ENCODE results near the gene MMP24OS.

Gene MMP24OS

GRCh38 chr20:35286899-35287508 is 9.1 kb upstream of the MMP24OS start:
- no peak overlapping the region for H2AFZ ChIP-seq (ENCODE audit: low read depth)
- H3K4me3 ChIP-seq (IDR thresholded peaks at IDR 0.05; ENCODE audit: insufficient read depth, low read depth, low read length), result no peak overlapping the region
- no peak overlapping the region for H3K27ac ChIP-seq

GRCh38 chr20:35286077-35286898 is 8.4 kb upstream of the MMP24OS start:
- H3K4me1 ChIP-seq (ENCODE audit: low read depth, poor library complexity, severe bottlenecking), result peaks cover 16% of the 10 kb centered on the region
- no peak overlapping the region for H3K27ac ChIP-seq
- no peak overlapping the region for H3K4me2 ChIP-seq
- no peak for TF ChIP-seq CTCF (conservative IDR thresholded peaks at IDR 0.05; ENCODE audit: low read depth, low read length)
- H3K79me2 ChIP-seq (ENCODE audit: insufficient read depth, low read depth), result peaks cover 33% of the 10 kb centered on the region
- H3K9ac ChIP-seq, result no peak overlapping the region
- peaks cover 8% of the 10 kb centered on the region; the same call in 1 of the 2 replicates for H3K27me3 ChIP-seq (ENCODE audit: insufficient read depth, low read depth)
- peaks cover 5% of the 10 kb centered on the region; the same call in 1 of the 2 replicates for H3K36me3 ChIP-seq (ENCODE audit: insufficient read depth)
- H2AFZ ChIP-seq (ENCODE audit: low read depth), result no peak overlapping the region; the same call in 1 of the 2 replicates
- H3K4me3 ChIP-seq (IDR thresholded peaks at IDR 0.05; ENCODE audit: insufficient read depth, low read depth, low read length), result no peak overlapping the region
- H4K20me1 ChIP-seq (ENCODE audit: insufficient read depth), result no peaks in the 10 kb centered on the region

More at GRCh38 chr20:35286899-35287508, 9.1 kb upstream of the MMP24OS start:
- H3K36me3 ChIP-seq (ENCODE audit: insufficient read depth), result peaks cover 5% of the 10 kb centered on the region; the same call in 1 of the 2 replicates
- peaks cover 28% of the 10 kb centered on the region for H3K79me2 ChIP-seq (ENCODE audit: insufficient read depth, low read depth)
- H4K20me1 ChIP-seq (ENCODE audit: insufficient read depth), result no peaks in the 10 kb centered on the region
- no peak for TF ChIP-seq CTCF (conservative IDR thresholded peaks at IDR 0.05; ENCODE audit: low read depth, low read length)
- peaks cover 8% of the 10 kb centered on the region; the same call in 1 of the 2 replicates for H3K27me3 ChIP-seq (ENCODE audit: insufficient read depth, low read depth)
- H3K9ac ChIP-seq, result no peak overlapping the region
- H3K4me1 ChIP-seq (ENCODE audit: low read depth, poor library complexity, severe bottlenecking), result peaks cover 16% of the 10 kb centered on the region
- H3K4me2 ChIP-seq, result no peak overlapping the region

- Histone ChIP-seq H3K9ac (no peak overlapping the region), H3K79me2 (ENCODE audit: insufficient read depth, low read depth) (peaks cover 33% of the 10 kb centered on the region), H3K4me1 (ENCODE audit: low read depth, poor library complexity, severe bottlenecking) (peaks cover 16% of the 10 kb centered on the region), H3K4me3 (IDR thresholded peaks at IDR 0.05; ENCODE audit: insufficient read depth, low read depth, low read length) (no peak overlapping the region), H3K4me2 (no peak overlapping the region), H4K20me1 (ENCODE audit: insufficient read depth) (no peaks in the 10 kb centered on the region), H2AFZ (ENCODE audit: low read depth) (peak overlapping the region; percentile 99; the same call in 1 of the 2 replicates), H3K36me3 (ENCODE audit: insufficient read depth) (peaks cover 6% of the 10 kb centered on the region; the same call in 1 of the 2 replicates), H3K27me3 (ENCODE audit: insufficient read depth, low read depth) (peaks cover 8% of the 10 kb centered on the region; the same call in 1 of the 2 replicates), H3K27ac (no peak overlapping the region)
- TF ChIP-seq CTCF (conservative IDR thresholded peaks at IDR 0.05; ENCODE audit: low read depth, low read length), result no peak
Measured at GRCh38 chr20:35285806-35286076, 7.8 kb upstream of the MMP24OS start.

- Histone ChIP-seq H3K4me1 (ENCODE audit: low read depth, poor library complexity, severe bottlenecking) (peaks cover 16% of the 10 kb centered on the region), H2AFZ (ENCODE audit: low read depth) (peak overlapping the region; percentile 99), H3K4me3 (IDR thresholded peaks at IDR 0.05; ENCODE audit: insufficient read depth, low read depth, low read length) (peak overlapping the region; percentile 34), H3K27me3 (ENCODE audit: insufficient read depth, low read depth) (peaks cover 5% of the 10 kb centered on the region; the same call in 1 of the 2 replicates), H4K20me1 (ENCODE audit: insufficient read depth) (no peaks in the 10 kb centered on the region), H3K9ac (peak overlapping the region; percentile 83), H3K27ac (peak overlapping the region; percentile 46), H3K79me2 (ENCODE audit: insufficient read depth, low read depth) (peaks cover 33% of the 10 kb centered on the region), H3K36me3 (ENCODE audit: insufficient read depth) (peaks cover 12% of the 10 kb centered on the region; the same call in 1 of the 2 replicates), H3K4me2 (peak overlapping the region; percentile 91)
- no peak for TF ChIP-seq CTCF (conservative IDR thresholded peaks at IDR 0.05; ENCODE audit: low read depth, low read length)
Measured at GRCh38 chr20:35284992-35285805, 7.3 kb upstream of the MMP24OS start.

All from KMS-11 (cell line).